Uterus (tissue), 4 donors: ENCODE results near the gene RFX6. TPM values are rescaled to one million over a fixed set of nuclear protein-coding genes. Genes with fewer than 3 reads are reported as not detected.

Experiments used
- DNase-seq, 2 donors: peaks; one replicate each; pipeline ENCODE4 v3.0.0-alpha.2; 2019 to 2020
- H3K27ac ChIP-seq, 2 donors: fragments of 200-600 bp; sonication (generic); 1 replicate in 1 of 2; 2 replicates in 1 of 2; pipeline ENCODE4 v1.5.1; 2016 to 2018
- H3K27me3 ChIP-seq, 2 donors: fragments of 200-600 bp; sonication (generic); one replicate each; pipeline ENCODE4 v1.5.1; 2018 to 2019; ENCODE audit warnings: control low read depth in 1 of 2
- H3K36me3 ChIP-seq, 2 donors: fragments of 200-600 bp; sonication (generic); one replicate each; pipeline ENCODE4 v1.5.1; 2019; ENCODE audit warnings: control low read depth in 1 of 2
- H3K4me1 ChIP-seq, 2 donors: fragments of 200-600 bp; sonication (generic); one replicate each; pipeline ENCODE4 v1.5.1; 2018 to 2019; ENCODE audit warnings: control low read depth in 1 of 2
- H3K4me3 ChIP-seq, 2 donors: fragments of 200-600 bp; sonication (generic); 1 replicate in 1 of 2; 2 replicates in 1 of 2; pipeline ENCODE4 v1.5.1; 2018 to 2019; ENCODE audit warnings: mild to moderate bottlenecking in 1 of 2
- H3K9me3 ChIP-seq, 2 donors: fragments of 200-600 bp; sonication (generic); one replicate each; pipeline ENCODE4 v1.5.1; 2019; ENCODE audit warnings: control low read depth in 1 of 2
- CTCF ChIP-seq, 4 experiments: fragments of 200-600 bp in 2 of 4; fragments of 450-650 bp in 2 of 4; sonication (generic) in 2 of 4; IDR thresholded peaks; one replicate each; pipeline ENCODE4 v1.5.1; 2016 to 2019; ENCODE audit warnings: antibody characterized with exemption in 4 of 4, mild to moderate bottlenecking in 2 of 4, moderate library complexity in 1 of 4
- POLR2A ChIP-seq, 2 donors: fragments of 450-650 bp; IDR thresholded peaks; one replicate each; pipeline ENCODE4 v1.6.1; 2016; ENCODE audit warnings: antibody characterized with exemption in 2 of 2, mild to moderate bottlenecking in 1 of 2, moderate library complexity in 1 of 2
- intact Hi-C: fragments of 100-400 bp; cut with DNase I; formaldehyde crosslinking; loops from one replicate; pipeline ENCODE4 v1.15.1; 2023; ENCODE audit warnings: low total_unique reads
- total RNA-seq, 4 donors: library from RNA; depleted of rRNA in 3 of 4; stranded (reverse); fragments of >200 nt in 3 of 4; gene quantifications; one replicate each; pipeline versions ENCODE4 v1.1.0 to v1.2.4, GENCODE V29; 2014 to 2023
- donor health status: DM: yes; HTN: yes; CAD: no.

Gene RFX6
- total RNA-seq, 4 donors from 2014 or later, result not detected

GRCh38 chr6:116866281-116866871, 10.7 kb upstream of the RFX6 start:
- TF ChIP-seq POLR2A (IDR thresholded peaks at IDR 0.05), result no peak
- no peak for TF ChIP-seq CTCF (IDR thresholded peaks at IDR 0.05)
- H3K4me1 ChIP-seq, result no peaks in the 10 kb centered on the region
- H3K36me3 ChIP-seq, result no peaks in the 10 kb centered on the region
- H3K27me3 ChIP-seq, result no peaks in the 10 kb centered on the region
- intact Hi-C loops, result no loop called here
- H3K27ac ChIP-seq, result no peak overlapping the region
- DNase-seq, result no peak
- no peaks in the 10 kb centered on the region for H3K9me3 ChIP-seq
- H3K4me3 ChIP-seq, result no peak overlapping the region

- DNase-seq, result no peak
- Histone ChIP-seq H3K36me3 (no peaks in the 10 kb centered on the region), H3K27me3 (peaks cover 0 to 18% of the 10 kb centered on the region in 2 donors), H3K27ac (no peak overlapping the region), H3K9me3 (no peaks in the 10 kb centered on the region), H3K4me1 (no peaks in the 10 kb centered on the region), H3K4me3 (no peak overlapping the region)
- TF ChIP-seq CTCF (IDR thresholded peaks at IDR 0.05) (no peak), POLR2A (IDR thresholded peaks at IDR 0.05) (no peak)
- intact Hi-C loops, result no loop called here
These were observed 4.3 kb upstream of the RFX6 start for GRCh38 chr6:116872771-116873170.

- Histone ChIP-seq H3K4me1 (no peaks in the 10 kb centered on the region), H3K4me3 (no peak overlapping the region), H3K36me3 (no peaks in the 10 kb centered on the region), H3K27me3 (peaks cover 0 to 31% of the 10 kb centered on the region in 2 donors), H3K27ac (no peak overlapping the region), H3K9me3 (no peaks in the 10 kb centered on the region)
- no peak for DNase-seq
- intact Hi-C loops, result no loop called here
- TF ChIP-seq POLR2A (IDR thresholded peaks at IDR 0.05), result no peak
- no peak for TF ChIP-seq CTCF (IDR thresholded peaks at IDR 0.05)
These were observed 935 bp upstream of the RFX6 start for GRCh38 chr6:116876107-116876506.

GRCh38 chr6:116877743-116878142, 701 bp downstream of the RFX6 start:
- Histone ChIP-seq H3K4me3 (no peak overlapping the region), H3K4me1 (no peaks in the 10 kb centered on the region), H3K27ac (no peak overlapping the region), H3K36me3 (no peaks in the 10 kb centered on the region), H3K27me3 (peaks cover 0 to 31% of the 10 kb centered on the region in 2 donors), H3K9me3 (no peaks in the 10 kb centered on the region)
- TF ChIP-seq CTCF (IDR thresholded peaks at IDR 0.05) (no peak), POLR2A (IDR thresholded peaks at IDR 0.05) (no peak)
- DNase-seq, result no peak
- intact Hi-C loops, result no loop called here

GRCh38 chr6:116881236-116881635, 4.2 kb downstream of the RFX6 start:
- no peak for DNase-seq
- no peaks in the 10 kb centered on the region for H3K36me3 ChIP-seq
- no peak for TF ChIP-seq POLR2A (IDR thresholded peaks at IDR 0.05)
- TF ChIP-seq CTCF (IDR thresholded peaks at IDR 0.05), result no peak
- no peaks in the 10 kb centered on the region for H3K9me3 ChIP-seq
- no peak overlapping the region for H3K27ac ChIP-seq
- no peak overlapping the region for H3K4me3 ChIP-seq
- intact Hi-C loops, result no loop called here
- H3K4me1 ChIP-seq, result no peaks in the 10 kb centered on the region
- H3K27me3 ChIP-seq, result peaks cover 0 to 25% of the 10 kb centered on the region in 2 donors
